GM21717 (cell line): ENCODE data around the gene VEPH1.

Experiments used
- ATAC-seq: cut with Tn5 transposase; IDR thresholded peaks from one replicate; pipeline ENCODE4 v1.9.1; 2021; ENCODE audit warnings: mild to moderate bottlenecking, moderate library complexity; ENCODE audit not compliant: unreplicated experiment

Gene VEPH1

GRCh38 chr3:157526036-157526435, 22.8 kb upstream of the VEPH1 start:
- no peak for ATAC-seq

- ATAC-seq, result no peak
Measured at GRCh38 chr3:157523814-157524213, 20.6 kb upstream of the VEPH1 start.

- ATAC-seq, result no peak
Measured at GRCh38 chr3:157522648-157523047, 19.4 kb upstream of the VEPH1 start.

- ATAC-seq, result no peak
Measured at GRCh38 chr3:157520485-157521150, 17.4 kb upstream of the VEPH1 start.

- ATAC-seq, result no peak
Measured at GRCh38 chr3:157518881-157519280, 15.7 kb upstream of the VEPH1 start.

- ATAC-seq, result no peak
Measured at GRCh38 chr3:157516928-157517327, 13.7 kb upstream of the VEPH1 start.

- ATAC-seq, result no peak
Measured at GRCh38 chr3:157515398-157515797, 12.2 kb upstream of the VEPH1 start.

GRCh38 chr3:157514371-157514895, 11.2 kb upstream of the VEPH1 start:
- no peak for ATAC-seq

GRCh38 chr3:157513585-157513984, 10.4 kb upstream of the VEPH1 start:
- ATAC-seq, result no peak

GRCh38 chr3:157512534-157512933, 9.3 kb upstream of the VEPH1 start:
- ATAC-seq, result no peak

- no peak for ATAC-seq
Measured at GRCh38 chr3:157508461-157508860, 5.2 kb upstream of the VEPH1 start.

GRCh38 chr3:157501863-157502262, 1.4 kb downstream of the VEPH1 start:
- no peak for ATAC-seq

GRCh38 chr3:157500232-157500631, 3.0 kb downstream of the VEPH1 start:
- ATAC-seq, result no peak

- ATAC-seq, result no peak
Measured at GRCh38 chr3:157499342-157499963, 3.8 kb downstream of the VEPH1 start.

GRCh38 chr3:157498371-157498770, 4.8 kb downstream of the VEPH1 start:
- no peak for ATAC-seq

- ATAC-seq, result no peak
Measured at GRCh38 chr3:157495846-157496245, 7.4 kb downstream of the VEPH1 start.

GRCh38 chr3:157494581-157495281, 8.5 kb downstream of the VEPH1 start:
- ATAC-seq, result no peak

GRCh38 chr3:157493627-157494550, 9.3 kb downstream of the VEPH1 start:
- no peak for ATAC-seq

GRCh38 chr3:157491136-157491535, 12.1 kb downstream of the VEPH1 start:
- ATAC-seq, result no peak

GRCh38 chr3:157488144-157488543, 15.1 kb downstream of the VEPH1 start:
- ATAC-seq, result no peak

GRCh38 chr3:157487339-157487738, 15.9 kb downstream of the VEPH1 start:
- ATAC-seq, result no peak
